OCI-M2 (cell line): ENCODE results near the gene EFHC2.
"Not testable (repeated sequence)": the region's sequence is repeated elsewhere in the genome, so short reads cannot be mapped to it uniquely, and the experiment has no call there.

Experiments used
- DNase-seq: peaks from one replicate; lab custom pipeline; 2025; ENCODE audit not compliant: unreplicated experiment; lab: John Stamatoyannopoulos, UW

The EFHC2 gene

GRCh38 chrX:44235534-44235933, 107.9 kb downstream of the EFHC2 start:
- DNase-seq = no peak

GRCh38 chrX:44234541-44234940, 108.9 kb downstream of the EFHC2 start:
- DNase-seq = no peak

DNA sequence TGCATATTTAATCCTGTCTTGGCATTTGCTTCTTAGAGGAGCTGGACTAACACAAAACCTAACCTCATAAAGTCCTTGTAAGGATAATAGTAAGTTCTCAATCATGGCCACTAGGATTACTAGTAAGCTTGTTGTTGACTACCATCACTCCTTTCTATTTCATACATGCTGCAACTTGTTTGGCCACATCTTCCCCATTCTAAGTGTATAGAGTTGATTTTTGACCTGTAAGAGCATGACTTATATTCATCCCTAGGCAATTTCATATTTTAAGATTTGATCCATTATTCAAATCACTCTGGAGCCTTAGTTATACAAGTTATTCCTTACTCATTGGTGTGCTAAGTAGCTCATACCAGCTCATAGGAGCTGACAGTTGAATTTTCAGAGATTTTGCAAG, 109.4 kb downstream of the EFHC2 start:
- no peak for DNase-seq

GRCh38 chrX:44232081-44232480, 111.4 kb downstream of the EFHC2 start:
- DNase-seq = no peak

- no peak for DNase-seq
These were observed 114.9 kb downstream of the EFHC2 start for GRCh38 chrX:44228621-44229020.

DNA sequence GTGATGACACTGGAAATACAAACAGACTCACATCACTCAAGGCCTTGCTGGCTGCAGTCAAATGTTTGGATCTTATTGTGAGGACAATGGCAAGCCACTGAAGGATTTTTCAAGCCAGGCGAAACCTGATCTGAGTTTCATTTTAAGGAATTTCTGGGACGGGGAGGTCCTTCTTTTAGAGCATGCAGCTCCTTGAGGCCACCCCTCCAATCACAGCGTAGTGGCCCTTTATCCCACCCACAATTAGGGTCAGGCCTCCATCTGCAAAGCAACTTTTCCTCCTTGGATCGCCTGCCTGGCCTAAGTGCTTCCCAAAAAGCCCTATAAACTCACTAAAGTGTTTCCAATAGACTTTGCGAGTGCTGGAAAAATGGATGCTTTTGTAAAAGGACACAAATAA, 115.5 kb downstream of the EFHC2 start:
- no peak for DNase-seq

GRCh38 chrX:44225667-44226066, 117.8 kb downstream of the EFHC2 start:
- no peak for DNase-seq

- DNase-seq = no peak
These were observed 118.7 kb downstream of the EFHC2 start for GRCh38 chrX:44224760-44225159.

DNA sequence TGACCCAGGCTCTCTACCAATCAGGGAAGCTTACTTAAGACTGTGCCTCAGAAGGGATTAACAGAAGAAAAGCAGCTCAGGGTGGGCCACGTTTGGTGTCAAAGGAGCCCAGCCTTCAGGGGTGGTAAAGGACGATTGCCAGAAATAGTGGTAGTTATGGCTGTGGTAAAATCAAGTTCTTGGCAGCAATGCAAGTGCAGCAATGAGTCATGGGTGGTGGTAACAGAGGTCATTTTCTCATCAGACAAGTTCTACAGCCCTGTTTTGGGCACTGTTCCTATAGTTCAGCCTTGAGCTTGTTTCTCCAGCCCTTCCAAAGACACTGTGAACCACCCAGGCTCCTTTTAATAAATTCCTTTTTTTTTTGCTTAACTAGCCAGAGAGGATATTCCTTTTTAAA, 120.3 kb downstream of the EFHC2 start:
- no peak for DNase-seq

- no peak for DNase-seq
These were observed 125.0 kb downstream of the EFHC2 start for GRCh38 chrX:44218465-44218864.

DNA sequence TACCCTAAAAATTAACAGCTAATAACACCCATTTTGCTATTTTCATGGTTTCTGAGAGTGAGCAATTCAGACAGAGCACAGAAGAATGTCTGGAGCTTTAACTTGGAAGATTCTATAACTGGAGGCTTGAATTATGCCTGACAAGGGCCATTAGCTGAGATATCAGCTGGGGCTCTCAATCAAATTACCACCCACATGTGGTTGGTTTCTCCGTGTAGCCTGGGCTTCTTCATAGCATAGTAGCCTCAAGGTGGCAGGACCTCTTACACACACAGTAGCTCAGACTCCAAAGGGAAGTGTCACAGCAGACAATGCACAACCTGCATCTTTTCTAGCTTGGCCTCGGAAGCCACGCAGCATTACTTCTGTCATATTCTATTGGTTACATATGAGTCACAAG, 127.3 kb downstream of the EFHC2 start:
- DNase-seq = no peak

DNA sequence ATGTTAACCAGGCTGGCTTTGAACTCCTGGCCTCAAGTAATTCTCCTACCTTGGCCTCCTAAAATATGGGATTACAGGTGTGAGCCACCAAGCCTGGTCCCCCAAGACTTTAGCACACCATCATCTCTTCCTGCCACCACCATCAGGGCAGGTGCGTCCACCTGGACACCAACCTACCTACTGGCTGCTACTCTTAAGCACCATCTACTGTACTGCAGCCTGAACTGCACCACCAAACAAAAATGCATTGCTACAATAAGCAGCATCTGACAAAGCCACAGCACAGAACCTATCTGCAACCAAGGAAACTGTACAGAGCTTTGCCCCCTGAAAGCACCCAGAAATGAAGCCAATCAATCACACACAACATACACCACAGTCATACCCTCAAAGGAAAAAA, 139.7 kb downstream of the EFHC2 start:
- DNase-seq = no peak

- DNase-seq = no peak
These were observed 140.9 kb downstream of the EFHC2 start for GRCh38 chrX:44202596-44202995.

GRCh38 chrX:44189116-44189515, 154.4 kb downstream of the EFHC2 start:
- DNase-seq = no peak

DNA sequence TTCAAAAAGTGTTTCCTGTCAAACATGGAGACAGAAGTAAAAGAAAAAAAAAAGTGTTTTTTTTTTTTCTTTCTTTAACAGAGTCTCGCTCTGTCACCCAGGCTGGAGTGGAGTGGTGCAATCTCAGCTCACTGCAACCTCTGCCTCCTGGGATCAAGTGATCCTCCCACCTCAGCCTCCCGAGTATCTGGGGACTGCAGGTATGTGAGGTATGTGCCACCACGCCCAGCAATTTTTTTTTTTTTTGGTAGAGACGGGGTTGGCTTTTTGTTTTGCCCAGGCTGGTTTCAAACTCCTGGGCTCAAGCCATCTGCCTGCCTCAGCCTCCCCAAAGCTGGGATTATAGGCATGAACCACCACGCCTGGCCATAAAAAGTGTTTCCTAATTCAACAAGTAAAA, 155.6 kb downstream of the EFHC2 start:
- DNase-seq = not testable (repeated sequence)

DNA sequence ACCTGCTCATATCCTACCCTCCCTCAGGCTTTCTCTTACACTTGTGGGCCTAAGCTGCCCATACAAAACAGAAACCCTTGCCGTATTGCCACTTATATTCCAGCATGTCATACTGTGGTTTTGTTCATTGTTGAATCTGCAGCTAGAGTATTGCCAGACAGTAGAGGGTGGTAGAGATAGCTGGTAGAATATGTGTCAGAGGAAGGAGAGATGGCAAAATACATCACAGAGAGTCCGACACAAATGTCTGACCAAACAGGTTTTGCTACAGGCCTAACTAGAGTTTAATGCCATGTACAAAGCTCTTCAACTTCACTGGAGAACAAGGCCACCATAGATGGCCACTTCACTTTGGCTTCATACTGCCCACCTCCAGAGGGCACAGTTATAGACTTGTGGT, 160.1 kb downstream of the EFHC2 start:
- DNase-seq = no peak

GRCh38 chrX:44178274-44179053, 165.0 kb downstream of the EFHC2 start:
- DNase-seq = no peak

DNA sequence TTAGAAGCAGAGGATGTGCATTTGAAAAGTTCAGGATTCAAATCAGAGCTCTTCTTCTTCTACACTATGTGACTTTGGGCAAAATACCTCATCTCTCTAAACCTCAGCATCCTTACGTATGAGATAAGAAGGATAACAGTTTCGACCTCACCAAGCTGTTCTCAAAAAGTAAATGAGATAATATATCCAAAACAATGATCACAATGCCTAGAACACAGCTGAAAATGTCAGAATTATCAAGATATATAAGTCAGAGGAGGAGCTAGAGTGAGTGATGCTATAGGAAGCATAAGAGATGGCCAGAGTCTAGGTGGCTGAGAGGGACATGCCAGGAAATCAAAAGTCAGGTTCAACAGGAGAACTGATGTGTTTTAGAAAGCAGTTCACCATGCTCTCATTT, 168.0 kb downstream of the EFHC2 start:
- no peak for DNase-seq

DNA sequence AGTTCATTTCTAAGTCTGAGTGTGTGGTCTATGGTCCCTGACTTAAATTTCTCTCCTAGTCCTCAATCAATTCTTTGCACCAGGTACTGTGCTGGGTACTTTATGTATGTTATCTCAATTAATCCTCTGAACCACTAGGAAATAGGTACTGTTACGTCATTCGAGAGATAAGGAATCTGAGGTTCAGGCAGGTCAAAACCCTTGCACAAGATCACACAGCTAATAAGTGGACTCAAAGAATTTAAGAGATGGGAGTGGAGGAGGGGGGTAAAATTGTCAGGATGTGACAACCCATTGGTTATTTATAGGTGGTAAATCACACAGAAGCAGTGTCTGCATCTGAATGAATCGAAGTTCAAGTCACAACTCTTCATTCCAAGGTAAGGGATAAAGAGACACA, 169.4 kb downstream of the EFHC2 start:
- DNase-seq = no peak

- DNase-seq = no peak
These were observed 170.3 kb downstream of the EFHC2 start for GRCh38 chrX:44173219-44173618.

- DNase-seq = no peak
These were observed 176.4 kb downstream of the EFHC2 start for GRCh38 chrX:44167116-44167515.

DNA sequence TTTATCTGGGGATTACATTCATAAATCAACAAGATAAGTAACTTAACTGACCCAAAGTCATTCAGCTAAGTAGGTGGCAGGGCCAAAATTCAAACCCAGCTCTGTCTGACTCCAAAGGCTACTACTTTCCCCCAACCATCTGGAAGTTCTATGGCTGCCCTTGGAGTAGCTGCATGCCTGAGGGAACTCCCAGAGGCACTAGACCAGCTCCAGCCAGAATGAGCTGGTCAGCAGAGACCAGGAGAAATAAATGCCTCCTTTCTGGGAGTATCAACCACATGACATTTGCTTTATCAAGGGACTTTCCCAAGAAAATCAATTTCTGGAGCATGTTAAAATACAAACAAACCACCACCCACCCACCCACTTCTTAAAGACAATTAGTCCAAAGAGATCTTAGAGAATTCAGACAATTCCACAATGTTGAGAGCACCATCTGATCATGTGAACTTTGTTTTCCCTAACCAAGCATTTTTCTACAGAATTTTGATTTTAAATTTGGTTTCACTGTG, 180.5 kb downstream of the EFHC2 start:
- DNase-seq = no peak

GRCh38 chrX:44157858-44158257, 185.6 kb downstream of the EFHC2 start:
- no peak for DNase-seq
